AG09319 (cell line): ENCODE measurements around the gene FIZ1.

ENCODE experiments used
- DNase-seq: peaks from one replicate; pipeline ENCODE4 v3.0.0-alpha.2; 2010; ENCODE audit warnings: low read depth; ENCODE audit errors: extremely low read depth
- CTCF ChIP-seq: IDR thresholded peaks from 2 replicates; pipeline ENCODE4 v1.5.1; 2011; ENCODE audit warnings: low read depth, mild to moderate bottlenecking, inconsistent platforms, low read length, moderate library complexity

FIZ1 gene

GRCh38 chr19:55632463-55632834 lies 33.1 kb upstream of the FIZ1 start:
- peak; percentile 92 for DNase-seq
- peak; percentile 81 for TF ChIP-seq CTCF

DNA sequence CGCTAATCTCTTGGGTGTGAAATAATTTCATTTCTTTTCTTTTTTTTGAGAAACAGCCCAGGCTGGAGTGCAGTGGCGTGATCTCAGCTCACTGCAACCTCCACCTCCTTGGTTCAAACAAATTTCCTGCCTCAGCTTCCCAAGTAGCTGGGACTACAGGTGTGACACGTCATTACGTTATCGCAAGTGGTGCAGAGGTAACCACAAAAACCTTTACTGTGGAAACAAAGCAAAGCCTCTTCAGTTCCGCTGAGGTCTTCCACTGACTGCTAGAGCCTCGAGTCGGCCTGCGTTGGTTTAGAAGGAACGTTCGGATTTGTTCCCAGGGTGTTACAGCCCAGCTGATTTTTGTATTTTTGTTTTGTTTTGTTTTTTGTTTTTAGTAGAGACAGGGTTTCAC lies 27.0 kb upstream of the FIZ1 start:
- TF ChIP-seq CTCF = no peak
- DNase-seq = no peak

GRCh38 chr19:55625004-55625326 lies 25.6 kb upstream of the FIZ1 start:
- TF ChIP-seq CTCF = no peak
- DNase-seq = no peak

GRCh38 chr19:55624109-55625003 lies 25.0 kb upstream of the FIZ1 start, which contains the start of gene ZNF784:
Gene ZNF784, minus strand, starts transcription at chr19:55624566. Its CDS starts 5 bp downstream, at chr19:55624561.
- DNase-seq = peak; percentile 86
- TF ChIP-seq CTCF = no peak

DNA sequence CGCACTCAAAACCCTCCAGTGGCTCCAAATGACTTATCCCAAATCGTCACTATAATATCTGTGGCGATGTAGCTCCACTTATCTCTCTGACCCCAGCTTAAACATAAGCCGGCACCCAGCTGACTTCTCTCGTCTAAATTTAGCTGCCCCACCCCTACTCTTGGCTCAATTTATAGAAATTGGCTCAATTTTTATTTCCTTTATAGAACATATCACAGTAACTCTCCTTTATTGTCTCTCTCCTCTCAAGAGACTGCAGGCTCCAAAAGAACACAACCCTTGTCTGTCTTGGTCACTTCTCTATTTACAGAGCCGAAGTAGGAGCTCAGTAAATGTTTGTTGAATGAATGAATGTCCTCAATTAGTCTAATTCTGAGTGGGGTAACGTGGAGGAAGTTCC lies 24.2 kb upstream of the FIZ1 start:
- no peak for DNase-seq
- no peak for TF ChIP-seq CTCF

- DNase-seq = no peak
- no peak for TF ChIP-seq CTCF
These were observed 23.8 kb upstream of the FIZ1 start for GRCh38 chr19:55623130-55623529.

- TF ChIP-seq CTCF = no peak
- no peak for DNase-seq
These were observed 23.1 kb upstream of the FIZ1 start for GRCh38 chr19:55622242-55622969.
